Gastrocnemius medialis (tissue), 4 donors: ENCODE data around the gene LARP4.

Experiments used
- CTCF ChIP-seq, 5 experiments: fragments of 450-650 bp in 3 of 5; fragments of 200-600 bp in 2 of 5; sonication (generic) in 2 of 5; IDR thresholded peaks in 4 of 5; conservative IDR thresholded peaks in 1 of 5; 1 replicate in 4 of 5; 2 replicates in 1 of 5; pipeline ENCODE4 v1.5.1; 2016 to 2019; ENCODE audit warnings: antibody characterized with exemption in 5 of 5, mild to moderate bottlenecking in 3 of 5, moderate library complexity in 3 of 5
- POLR2A ChIP-seq, 2 donors: fragments of 450-650 bp; IDR thresholded peaks; one replicate each; pipeline ENCODE4 v1.6.1; 2017; ENCODE audit warnings: antibody characterized with exemption in 2 of 2, mild to moderate bottlenecking in 2 of 2, moderate library complexity in 2 of 2

GRCh38 chr12:50506753-50507473 is 106.2 kb downstream of the LARP4 start:
- no peak for TF ChIP-seq CTCF (IDR thresholded peaks at IDR 0.05 in 4 of 5, conservative IDR thresholded peaks at IDR 0.05 in 1 of 5)
- TF ChIP-seq POLR2A (IDR thresholded peaks at IDR 0.05), result no peak
